CD14-positive monocyte (primary cell): ENCODE data around the gene MYOZ2. TPM values are rescaled to one million over a fixed set of nuclear protein-coding genes. Genes with fewer than 3 reads are reported as not detected.

Experiments
- DNase-seq, 3 donors: peaks; one replicate each; pipeline ENCODE4 v3.0.0-alpha.2; 2011 to 2022
- H2AFZ ChIP-seq: 2 replicates; pipeline ENCODE4 v1.6.0; 2012; ENCODE audit warnings: mild to moderate bottlenecking, low read depth, low read length, inconsistent platforms; ENCODE audit not compliant: insufficient read depth, poor library complexity, severe bottlenecking
- H3K27ac ChIP-seq, 2 donors: 1 replicate in 1 of 2; 2 replicates in 1 of 2; pipeline ENCODE4 v1.5.1; 2012 to 2013; ENCODE audit warnings: low read length in 2 of 2, control low read depth in 1 of 2, inconsistent platforms in 1 of 2, low read depth in 1 of 2, mild to moderate bottlenecking in 1 of 2
- H3K27me3 ChIP-seq, 2 donors: one replicate each; pipeline versions ENCODE4 v1.6.0 to v1.6.1; 2011 to 2013; ENCODE audit warnings: low read length in 2 of 2; ENCODE audit not compliant: control insufficient read depth in 2 of 2, insufficient read depth in 2 of 2
- H3K36me3 ChIP-seq, 2 donors: replicated peaks in 1 of 2; 1 replicate in 1 of 2; 2 replicates in 1 of 2; pipeline versions ENCODE4 v1.5.1 to v1.6.1; 2012 to 2013; ENCODE audit warnings: low read length in 2 of 2, control low read depth in 1 of 2, inconsistent platforms in 1 of 2, mild to moderate bottlenecking in 1 of 2; ENCODE audit not compliant: insufficient read depth in 2 of 2, control insufficient read depth in 1 of 2
- H3K4me1 ChIP-seq, 2 donors: 1 replicate in 1 of 2; 2 replicates in 1 of 2; pipeline versions ENCODE4 v1.5.1 to v1.6.1; 2012 to 2013; ENCODE audit warnings: low read length in 2 of 2, control low read depth in 1 of 2, inconsistent platforms in 1 of 2, mild to moderate bottlenecking in 1 of 2, moderate library complexity in 1 of 2; ENCODE audit not compliant: insufficient read depth in 2 of 2, control insufficient read depth in 1 of 2
- H3K4me2 ChIP-seq: replicated peaks from 2 replicates; pipeline ENCODE3; 2012; ENCODE audit warnings: low read length, moderate library complexity, mild to moderate bottlenecking; ENCODE audit not compliant: poor library complexity, severe bottlenecking; ENCODE audit errors: extremely low read depth
- H3K4me3 ChIP-seq, 3 experiments: fragments of 200-600 bp in 1 of 3; sonication (generic) in 1 of 3; replicated peaks in 1 of 3; 1 replicate in 2 of 3; 2 replicates in 1 of 3; pipeline ENCODE4 v1.5.1; 2011 to 2013; ENCODE audit warnings: low read length in 3 of 3, mild to moderate bottlenecking in 3 of 3, control low read depth in 2 of 3, low read depth in 2 of 3, inconsistent platforms in 1 of 3, moderate library complexity in 1 of 3
- H3K79me2 ChIP-seq: 2 replicates; pipeline ENCODE4 v1.6.0; 2012; ENCODE audit warnings: mild to moderate bottlenecking, control low read depth, inconsistent platforms, low read length, moderate library complexity; ENCODE audit not compliant: insufficient read depth
- H3K9ac ChIP-seq: 2 replicates; pipeline ENCODE4 v1.6.0; 2017; ENCODE audit warnings: low read length, mild to moderate bottlenecking; ENCODE audit not compliant: insufficient read depth, poor library complexity, severe bottlenecking
- H3K9me3 ChIP-seq, 2 donors: replicated peaks in 1 of 2; 1 replicate in 1 of 2; 2 replicates in 1 of 2; pipeline versions ENCODE4 v1.5.1 to v1.6.1; 2012 to 2013; ENCODE audit warnings: low read length in 2 of 2, control low read depth in 1 of 2; ENCODE audit not compliant: control insufficient read depth in 1 of 2, insufficient read depth in 1 of 2
- H4K20me1 ChIP-seq: 2 replicates; pipeline ENCODE4 v1.6.0; 2012; ENCODE audit warnings: mild to moderate bottlenecking, low read length, control low read depth, moderate library complexity; ENCODE audit not compliant: insufficient read depth
- H3K27ac Mint-ChIP-seq, 7 donors: one replicate each; pipeline ENCODE4 v1.8.0; 2020; ENCODE audit warnings: mild to moderate bottlenecking in 7 of 7, mixed read lengths in 7 of 7, moderate library complexity in 6 of 7, inconsistent platforms in 2 of 7
- H3K27me3 Mint-ChIP-seq, 3 donors: one replicate each; pipeline ENCODE4 v1.8.0; 2021 to 2022; ENCODE audit warnings: low read depth in 3 of 3, mild to moderate bottlenecking in 3 of 3, mixed read lengths in 3 of 3, moderate library complexity in 3 of 3, inconsistent platforms in 1 of 3
- H3K36me3 Mint-ChIP-seq, 2 donors: one replicate each; pipeline ENCODE4 v1.8.0; 2020; ENCODE audit warnings: mixed read lengths in 2 of 2, inconsistent platforms in 1 of 2, mild to moderate bottlenecking in 1 of 2
- H3K4me1 Mint-ChIP-seq: one replicate; pipeline ENCODE4 v1.8.0; 2020; ENCODE audit warnings: mild to moderate bottlenecking, mixed read lengths
- H3K4me3 Mint-ChIP-seq, 2 donors: one replicate each; pipeline ENCODE4 v1.8.0; 2020; ENCODE audit warnings: mild to moderate bottlenecking in 2 of 2, mixed read lengths in 2 of 2, moderate library complexity in 1 of 2
- H3K9me3 Mint-ChIP-seq, 7 donors: one replicate each; pipeline ENCODE4 v1.8.0; 2020 to 2022; ENCODE audit warnings: mixed read lengths in 7 of 7, mild to moderate bottlenecking in 6 of 7, moderate library complexity in 6 of 7, inconsistent platforms in 2 of 7
- CTCF ChIP-seq: fragments of 200-600 bp; IDR thresholded peaks from one replicate; pipeline ENCODE4 v1.8.0; 2022; ENCODE audit warnings: antibody characterized with exemption, mild to moderate bottlenecking
- WGBS: methylation state at CpG from one replicate; pipeline ENCODE4 v1.1.5; 2013; ENCODE audit warnings: missing lambda C conversion rate; ENCODE audit not compliant: insufficient coverage; 5-methylcytosine and 5-hydroxymethylcytosine counted together
- intact Hi-C, 2 donors: fragments of 100-400 bp; cut with micrococcal nuclease; formaldehyde crosslinking; loops; one replicate each; pipeline versions ENCODE4 v1.15.0 to v1.15.1; 2023
- polyA plus RNA-seq, 3 donors: library from polyadenylated mRNA; depleted of rRNA in 1 of 3; unstranded in 2 of 3; stranded (reverse) in 1 of 3; fragments of 300-500 nt in 2 of 3; fragments of >200 nt in 1 of 3; fragmentation: Illumina TruSeq in 2 of 3; gene quantifications; 1 replicate in 2 of 3; 2 replicates in 1 of 3; pipeline ENCODE4 v1.2.3, GENCODE V29; 2012 to 2021

The MYOZ2 gene
- polyA plus RNA-seq, 3 donors: not detected

DNA sequence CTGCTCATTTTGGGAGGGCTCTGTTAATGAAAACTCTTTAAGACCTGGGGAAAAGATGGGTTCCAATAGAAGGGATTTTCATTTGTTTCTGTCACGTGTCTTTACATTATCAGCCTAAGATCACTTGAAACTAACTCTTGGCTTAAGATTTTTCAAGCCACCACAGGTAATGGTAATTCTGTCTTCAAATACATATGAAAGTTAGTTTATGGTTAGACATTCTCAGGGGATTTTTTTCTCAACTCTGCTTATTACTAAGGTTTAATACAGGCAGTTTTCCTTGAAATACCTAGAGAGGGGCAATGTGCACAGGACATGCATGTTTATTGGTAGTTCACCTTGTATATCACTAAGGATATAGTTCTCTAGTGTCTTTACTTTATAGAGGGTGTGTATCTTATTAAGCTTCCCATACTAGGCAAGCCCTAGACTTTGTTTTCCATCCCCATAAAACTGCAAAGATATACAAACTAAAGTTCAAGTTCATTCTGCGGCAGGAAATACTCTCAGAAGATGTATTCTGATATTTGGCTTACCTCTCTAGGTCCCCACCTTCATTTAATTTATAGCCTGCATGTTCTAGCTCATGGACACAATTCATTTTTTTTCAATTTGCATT lies 38.2 kb upstream of the MYOZ2 start:
- Mint-ChIP-seq H3K27me3 (peaks cover 1 to 3% (median 3%) of the 10 kb centered on the region in 3 donors), H3K4me1 (peaks cover 20% of the 10 kb centered on the region), H3K4me3 (no peak overlapping the region), H3K27ac (no peak overlapping the region), H3K36me3 (no peaks in the 10 kb centered on the region), H3K9me3 (peaks cover 0 to 3% (median 0%) of the 10 kb centered on the region in 7 donors)
- Histone ChIP-seq H3K79me2 (no peaks in the 10 kb centered on the region), H3K4me1 (peaks cover 9 to 19% of the 10 kb centered on the region in 2 donors), H3K27me3 (no peaks in the 10 kb centered on the region), H3K9ac (no peak overlapping the region), H3K36me3 (no peaks in the 10 kb centered on the region), H3K4me2 (no peak overlapping the region), H4K20me1 (no peaks in the 10 kb centered on the region), H3K4me3 (no peak overlapping the region), H2AFZ (no peak overlapping the region), H3K27ac (no peak overlapping the region), H3K9me3 (no peaks in the 10 kb centered on the region)
- TF ChIP-seq CTCF: no peak
- intact Hi-C loops: no loop called here
- 100% methylated on average over 1 of the region's 2 CpGs for WGBS
- DNase-seq: no peak

DNA sequence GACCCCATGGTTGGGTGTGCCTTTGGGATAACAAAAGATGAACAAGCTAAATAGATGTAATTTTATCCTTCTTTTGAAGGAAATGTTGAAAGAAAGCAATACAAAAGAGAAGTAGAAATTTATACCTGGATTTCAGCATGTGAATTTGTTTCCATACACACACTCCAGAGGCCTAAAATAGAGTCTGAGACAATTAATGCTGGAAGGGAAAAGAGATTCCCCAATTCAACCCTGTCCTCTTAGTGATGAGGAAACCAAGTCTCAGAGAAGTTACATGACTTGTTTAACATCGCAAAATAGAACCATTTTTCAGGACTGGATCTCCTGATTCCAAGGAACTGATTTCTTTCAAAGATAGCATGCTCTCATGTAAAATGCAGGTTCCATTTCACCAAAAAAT lies 37.3 kb upstream of the MYOZ2 start:
- no peak overlapping the region for H3K4me3 Mint-ChIP-seq
- no peak overlapping the region for H3K27ac Mint-ChIP-seq
- Histone ChIP-seq H3K79me2 (no peaks in the 10 kb centered on the region), H3K36me3 (no peaks in the 10 kb centered on the region), H4K20me1 (no peaks in the 10 kb centered on the region), H3K9ac (no peak overlapping the region), H3K9me3 (no peaks in the 10 kb centered on the region), H3K4me3 (no peak overlapping the region), H3K4me2 (no peak overlapping the region), H2AFZ (no peak overlapping the region), H3K4me1 (peaks cover 18 to 26% of the 10 kb centered on the region in 2 donors), H3K27me3 (no peaks in the 10 kb centered on the region), H3K27ac (no peak overlapping the region)
- TF ChIP-seq CTCF: no peak
- H3K36me3 Mint-ChIP-seq: no peaks in the 10 kb centered on the region
- DNase-seq: no peak
- intact Hi-C loops: no loop called here
- peaks cover 28% of the 10 kb centered on the region for H3K4me1 Mint-ChIP-seq
- no CpG with 5 or more reads among the region's 1 CpG for WGBS
- H3K9me3 Mint-ChIP-seq: peaks cover 0 to 3% (median 0%) of the 10 kb centered on the region in 7 donors
- peaks cover 0 to 3% (median 3%) of the 10 kb centered on the region in 3 donors for H3K27me3 Mint-ChIP-seq
